Stimulated activated memory B cell treated with anti-CD40 and anti-IgM and Interleukin-4, amounts not matched to agents 10 μg/mL and 1 μg/mL and 100 μg/mL, for 72 hours (primary cell): ENCODE results near the gene PBX3.

Source experiments
- ATAC-seq: fragments of 150-1000 bp; cut with Tn5 transposase; 2 replicates; pipeline ENCODE4 v1.10.0; 2021
- H3K27ac Mint-ChIP-seq: one replicate; pipeline ENCODE4 v1.8.0; 2022; ENCODE audit warnings: mild to moderate bottlenecking, mixed read lengths
- H3K27me3 Mint-ChIP-seq: one replicate; pipeline ENCODE4 v1.8.0; 2022; ENCODE audit warnings: mixed read lengths
- H3K36me3 Mint-ChIP-seq: one replicate; pipeline ENCODE4 v1.8.0; 2022; ENCODE audit warnings: mixed read lengths
- H3K4me1 Mint-ChIP-seq: one replicate; pipeline ENCODE4 v1.8.0; 2022; ENCODE audit warnings: mixed read lengths
- H3K4me3 Mint-ChIP-seq: one replicate; pipeline ENCODE4 v1.8.0; 2022; ENCODE audit warnings: mild to moderate bottlenecking, moderate library complexity, mixed read lengths
- H3K9me3 Mint-ChIP-seq: one replicate; pipeline ENCODE4 v1.8.0; 2022; ENCODE audit warnings: mixed read lengths

PBX3 gene

DNA sequence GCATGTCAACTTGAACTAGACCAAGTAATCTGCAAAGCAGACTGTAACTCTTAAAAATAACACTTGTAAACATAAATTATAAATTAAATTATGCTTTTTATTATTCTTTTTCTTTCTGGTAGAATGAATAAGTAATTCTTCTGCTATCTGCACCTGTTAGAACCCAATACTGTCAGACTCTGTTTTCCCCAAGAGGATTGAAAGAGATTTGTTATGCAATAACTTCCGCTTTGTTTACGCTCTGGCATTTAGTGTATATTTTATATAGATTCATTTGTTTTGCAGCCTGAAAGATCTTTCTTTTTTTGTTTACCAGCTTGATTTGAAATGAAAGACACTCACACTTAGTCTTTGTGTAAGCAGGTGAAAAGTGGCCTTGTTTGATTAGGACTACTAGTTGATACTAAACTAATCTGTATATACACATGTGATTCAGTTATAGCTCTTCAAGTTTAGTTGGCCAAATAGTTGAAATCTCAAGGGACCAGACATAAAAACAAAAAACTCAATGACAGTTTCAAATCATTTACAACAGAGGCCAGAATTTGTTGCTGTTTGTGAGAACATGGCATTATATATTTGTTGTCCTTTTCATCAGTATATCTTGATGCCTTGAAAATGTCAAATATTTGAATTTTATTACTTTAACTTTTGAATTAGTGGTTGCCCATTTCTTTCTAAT lies 155.8 kb downstream of the PBX3 start:
- no peak for ATAC-seq
- H3K27me3 Mint-ChIP-seq = no peaks in the 10 kb centered on the region
- no peak overlapping the region for H3K4me3 Mint-ChIP-seq
- H3K4me1 Mint-ChIP-seq = peaks cover 14% of the 10 kb centered on the region
- H3K27ac Mint-ChIP-seq = no peak overlapping the region
- H3K9me3 Mint-ChIP-seq = no peaks in the 10 kb centered on the region
- H3K36me3 Mint-ChIP-seq = no peaks in the 10 kb centered on the region

DNA sequence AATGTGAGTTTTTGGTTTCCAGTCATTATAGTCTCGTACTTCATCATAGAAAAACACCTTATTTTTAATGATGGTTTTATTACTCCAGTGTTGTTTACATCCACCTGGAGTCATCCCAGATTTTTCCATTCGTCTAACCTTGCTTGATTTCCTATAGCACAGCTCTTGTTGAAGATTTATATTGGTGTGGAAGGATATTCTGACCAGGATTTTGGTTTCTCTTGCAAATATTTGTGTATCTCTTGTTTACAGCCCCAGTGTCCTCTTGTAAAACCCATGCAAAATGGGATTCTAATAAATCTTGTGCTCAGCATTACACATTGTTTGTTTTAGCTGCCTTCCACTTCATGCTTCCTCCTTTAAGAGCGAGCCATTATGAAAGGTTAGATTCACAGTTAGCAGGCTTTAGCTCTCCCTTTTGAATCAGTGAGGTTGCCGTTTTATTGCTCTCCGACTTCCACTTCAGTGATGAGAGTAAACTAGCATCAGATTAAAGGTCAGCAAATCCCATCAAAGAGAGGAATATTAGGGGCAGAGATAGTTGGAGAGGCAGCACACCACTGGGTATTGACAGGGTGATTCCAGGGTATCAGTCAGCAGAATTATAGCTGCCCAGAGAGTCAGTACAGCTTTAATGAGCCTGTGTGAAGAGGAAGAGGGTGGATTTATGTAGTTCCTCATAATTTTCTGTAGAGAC lies 157.1 kb downstream of the PBX3 start:
- Mint-ChIP-seq H3K27me3 (no peaks in the 10 kb centered on the region), H3K27ac (no peak overlapping the region), H3K4me1 (peaks cover 18% of the 10 kb centered on the region), H3K4me3 (no peak overlapping the region), H3K9me3 (no peaks in the 10 kb centered on the region), H3K36me3 (no peaks in the 10 kb centered on the region)
- no peak for ATAC-seq

DNA sequence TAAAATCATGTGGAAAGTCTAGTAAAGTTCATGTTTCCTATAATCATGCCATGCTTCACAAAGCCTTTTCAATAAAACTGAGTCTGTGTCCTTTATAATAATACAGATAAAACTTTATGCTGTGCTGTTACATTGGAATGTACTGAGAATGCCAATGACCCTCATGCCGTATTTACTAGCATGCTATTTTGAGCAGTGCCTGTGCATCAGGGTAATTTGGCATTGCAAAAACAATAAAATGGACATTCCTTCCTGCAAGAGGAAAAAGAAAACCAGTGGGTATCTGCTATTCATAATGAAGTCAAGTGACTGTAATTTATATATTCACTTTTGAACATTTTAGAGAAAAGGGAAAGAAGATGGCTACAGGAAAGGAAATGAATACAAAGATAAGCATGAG lies 159.0 kb downstream of the PBX3 start:
- Mint-ChIP-seq H3K27me3 (no peaks in the 10 kb centered on the region), H3K36me3 (no peaks in the 10 kb centered on the region), H3K9me3 (no peaks in the 10 kb centered on the region), H3K4me1 (peaks cover 18% of the 10 kb centered on the region), H3K27ac (no peak overlapping the region), H3K4me3 (no peak overlapping the region)
- no peak for ATAC-seq

DNA sequence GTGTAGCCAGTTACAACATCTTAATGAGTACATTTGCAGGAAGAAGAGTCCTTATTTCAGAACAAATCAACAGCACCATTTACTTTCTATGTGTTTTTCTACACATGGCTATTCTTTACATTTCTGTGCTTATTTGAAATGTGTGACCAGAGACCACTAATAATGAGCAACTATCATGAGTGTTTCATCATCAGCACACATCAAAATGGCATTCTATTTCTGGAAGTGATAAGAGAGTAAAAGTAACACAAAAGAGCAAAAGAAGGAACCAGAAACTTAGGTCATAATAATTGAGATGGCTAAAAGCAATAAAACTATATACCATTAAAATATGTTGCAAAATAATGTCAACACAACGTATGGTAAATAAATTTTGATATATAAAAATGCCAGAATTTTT lies 159.7 kb downstream of the PBX3 start:
- Mint-ChIP-seq H3K4me3 (no peak overlapping the region), H3K27ac (no peak overlapping the region), H3K36me3 (no peaks in the 10 kb centered on the region), H3K4me1 (peaks cover 18% of the 10 kb centered on the region), H3K9me3 (no peaks in the 10 kb centered on the region), H3K27me3 (no peaks in the 10 kb centered on the region)
- no peak for ATAC-seq

DNA sequence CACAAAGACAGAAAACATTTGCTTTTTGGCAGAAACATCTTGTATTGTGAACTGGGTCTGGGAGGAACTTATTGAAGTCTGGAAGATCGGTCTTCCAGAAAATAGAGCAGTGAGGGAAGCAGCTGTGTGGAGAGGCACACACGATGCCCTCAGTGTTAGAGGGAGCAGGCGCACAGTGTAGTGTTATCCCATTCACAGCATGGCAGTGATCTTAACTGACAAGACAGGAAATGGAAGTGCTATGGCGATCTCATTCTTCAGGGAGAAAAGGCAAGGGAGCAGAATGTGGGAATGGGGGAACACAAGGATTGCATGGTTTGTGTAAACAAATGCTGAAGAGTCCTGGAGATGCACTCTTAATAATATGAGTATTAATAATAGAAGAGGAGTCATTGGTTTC lies 161.0 kb downstream of the PBX3 start:
- Mint-ChIP-seq H3K27ac (no peak overlapping the region), H3K4me3 (no peak overlapping the region), H3K9me3 (no peaks in the 10 kb centered on the region), H3K27me3 (no peaks in the 10 kb centered on the region), H3K4me1 (peaks cover 18% of the 10 kb centered on the region), H3K36me3 (no peaks in the 10 kb centered on the region)
- ATAC-seq = no peak

DNA sequence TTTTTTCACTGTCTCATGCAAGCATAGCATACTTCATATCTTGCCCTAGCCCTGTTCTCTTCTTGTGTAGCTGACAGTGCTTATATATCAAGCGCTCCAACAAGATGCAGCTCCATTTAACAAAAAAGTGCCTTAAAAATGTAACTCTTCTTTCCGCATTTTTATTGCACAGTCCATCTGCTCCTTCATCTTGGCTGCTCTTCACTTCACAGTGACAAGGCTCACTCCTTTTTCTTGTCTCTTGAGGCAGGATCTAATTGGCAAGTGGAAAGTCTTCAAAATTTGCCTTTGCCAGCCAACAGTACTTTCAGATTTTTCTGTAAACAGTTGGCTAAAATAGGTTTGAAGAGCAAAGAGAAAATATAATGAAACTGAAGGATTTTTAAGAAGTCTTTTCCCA lies 161.8 kb downstream of the PBX3 start:
- H3K9me3 Mint-ChIP-seq = no peaks in the 10 kb centered on the region
- no peak overlapping the region for H3K4me3 Mint-ChIP-seq
- no peak for ATAC-seq
- H3K27me3 Mint-ChIP-seq = no peaks in the 10 kb centered on the region
- H3K36me3 Mint-ChIP-seq = no peaks in the 10 kb centered on the region
- H3K27ac Mint-ChIP-seq = no peak overlapping the region
- peaks cover 18% of the 10 kb centered on the region for H3K4me1 Mint-ChIP-seq

DNA sequence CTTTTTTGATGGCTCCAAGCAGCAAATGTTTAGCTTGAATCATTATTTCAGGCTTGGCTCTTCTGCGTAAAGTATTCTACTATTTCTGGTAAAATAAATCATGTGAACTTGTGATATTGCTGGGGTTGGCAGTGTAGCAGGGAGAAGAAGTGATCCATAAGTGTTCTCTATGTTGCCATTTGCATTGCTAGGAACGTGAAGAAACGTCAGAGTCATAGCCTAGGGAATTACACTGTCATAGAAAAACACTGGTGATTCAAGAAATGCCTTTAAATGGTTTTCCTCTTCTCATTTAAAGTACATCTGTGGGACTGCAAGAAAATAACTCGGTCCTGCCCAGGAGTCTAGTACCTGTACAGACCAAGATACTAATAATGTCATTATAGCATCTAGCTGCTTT lies 162.3 kb downstream of the PBX3 start:
- H3K4me3 Mint-ChIP-seq = no peak overlapping the region
- ATAC-seq = no peak
- H3K4me1 Mint-ChIP-seq = peaks cover 13% of the 10 kb centered on the region
- no peaks in the 10 kb centered on the region for H3K36me3 Mint-ChIP-seq
- no peaks in the 10 kb centered on the region for H3K9me3 Mint-ChIP-seq
- no peaks in the 10 kb centered on the region for H3K27me3 Mint-ChIP-seq
- no peak overlapping the region for H3K27ac Mint-ChIP-seq

DNA sequence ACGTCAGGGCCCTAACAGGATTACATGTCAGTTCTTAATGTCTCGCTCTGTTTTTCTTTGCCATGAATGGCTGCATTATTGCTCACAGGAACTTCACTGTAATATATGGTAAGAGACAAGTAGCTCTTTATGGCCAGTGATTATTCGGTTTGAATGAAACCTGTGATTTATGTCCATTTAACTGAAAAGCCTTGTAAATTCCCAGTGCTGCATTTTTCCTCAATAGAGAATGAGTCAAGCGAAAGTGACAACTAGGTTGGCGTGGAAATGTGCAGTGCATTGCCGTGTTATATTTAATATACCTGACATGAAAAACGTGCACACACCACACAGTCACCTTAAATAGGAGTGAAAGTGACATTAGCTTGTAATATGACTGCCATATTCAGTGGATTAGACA lies 163.1 kb downstream of the PBX3 start:
- peaks cover 11% of the 10 kb centered on the region for H3K4me1 Mint-ChIP-seq
- H3K4me3 Mint-ChIP-seq = no peak overlapping the region
- no peaks in the 10 kb centered on the region for H3K27me3 Mint-ChIP-seq
- no peak for ATAC-seq
- H3K9me3 Mint-ChIP-seq = no peaks in the 10 kb centered on the region
- H3K36me3 Mint-ChIP-seq = no peaks in the 10 kb centered on the region
- H3K27ac Mint-ChIP-seq = no peak overlapping the region

DNA sequence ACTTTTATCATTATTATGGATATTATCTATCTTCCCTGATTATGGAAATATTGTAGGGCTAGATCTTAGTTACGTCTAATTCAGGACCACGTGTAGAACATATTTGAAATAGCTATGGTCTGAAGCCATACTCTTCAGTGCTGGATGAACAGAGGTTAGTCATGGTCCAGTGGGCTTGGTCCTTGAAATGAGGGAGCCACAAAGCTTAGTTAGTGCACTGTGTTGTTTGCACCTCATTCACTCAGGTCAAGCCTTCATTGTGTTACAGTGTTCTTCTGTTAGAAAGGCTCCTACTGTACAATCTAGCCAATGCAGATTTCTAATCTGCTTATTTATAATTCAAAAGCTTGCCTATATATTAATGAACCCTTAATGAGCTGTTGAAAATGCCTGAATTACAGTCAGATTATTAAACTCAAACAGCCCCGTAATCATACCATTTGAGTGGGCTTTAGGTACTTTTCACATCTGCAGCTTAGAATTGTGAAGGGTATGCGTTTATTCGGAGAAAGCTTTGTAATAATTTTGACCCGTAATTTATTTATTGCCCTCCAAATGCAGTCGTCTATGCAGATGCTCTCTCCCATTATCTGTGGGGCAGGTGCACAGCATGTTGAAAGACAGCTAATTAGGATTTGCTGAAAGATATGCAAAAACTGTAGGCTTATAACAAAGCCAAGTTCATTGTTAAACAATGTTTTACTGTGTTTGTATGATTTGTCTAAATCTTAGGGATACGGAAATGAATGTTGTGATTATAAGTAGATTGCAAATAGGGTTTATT lies 164.9 kb downstream of the PBX3 start:
- Mint-ChIP-seq H3K27ac (no peak overlapping the region), H3K4me3 (no peak overlapping the region), H3K36me3 (peaks cover 14% of the 10 kb centered on the region), H3K9me3 (no peaks in the 10 kb centered on the region), H3K4me1 (peaks cover 6% of the 10 kb centered on the region), H3K27me3 (no peaks in the 10 kb centered on the region)
- ATAC-seq = no peak

DNA sequence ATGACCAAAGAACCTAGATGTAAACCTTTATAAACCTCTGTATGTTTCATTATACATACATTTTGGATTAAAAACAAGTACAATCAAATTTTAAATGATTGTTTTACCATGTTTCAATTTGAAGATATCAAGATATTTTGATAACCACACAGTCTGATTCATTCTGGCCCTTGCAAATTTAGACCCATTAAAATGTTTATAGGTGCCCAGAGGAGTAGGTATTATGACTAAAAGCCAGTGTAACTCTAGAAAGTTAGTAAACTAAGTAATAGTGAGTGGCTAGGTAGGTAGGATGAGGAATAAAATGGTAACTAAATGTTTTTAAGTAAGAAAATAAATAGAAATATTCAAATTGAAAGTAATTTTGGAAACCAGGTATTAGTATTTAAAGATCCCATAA lies 165.5 kb downstream of the PBX3 start:
- no peak for ATAC-seq

DNA sequence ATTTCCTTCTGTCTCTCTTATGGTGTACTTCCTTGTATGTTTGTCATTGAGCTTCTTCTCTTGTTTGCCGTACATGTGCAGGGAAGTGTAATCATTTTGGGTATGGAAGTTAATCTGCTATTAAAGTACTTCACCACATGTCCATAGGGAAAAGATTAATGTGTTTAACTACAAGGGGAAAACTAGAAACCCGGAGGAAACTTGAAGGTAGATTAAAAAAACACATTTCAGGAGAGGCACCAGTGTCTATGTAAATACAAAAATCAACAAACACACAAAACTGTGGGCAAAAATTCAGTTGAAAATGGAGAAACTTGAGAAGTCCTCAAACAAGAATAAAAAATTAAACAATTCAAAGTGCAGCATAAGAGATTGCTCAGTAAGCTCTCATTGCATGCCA lies 166.4 kb downstream of the PBX3 start:
- H3K4me3 Mint-ChIP-seq = no peak overlapping the region
- no peak for ATAC-seq
- H3K27me3 Mint-ChIP-seq = no peaks in the 10 kb centered on the region
- H3K4me1 Mint-ChIP-seq = no peaks in the 10 kb centered on the region
- H3K27ac Mint-ChIP-seq = no peak overlapping the region
- peaks cover 21% of the 10 kb centered on the region for H3K36me3 Mint-ChIP-seq
- H3K9me3 Mint-ChIP-seq = no peaks in the 10 kb centered on the region

More for the DNA sequence above, 165.5 kb downstream of the PBX3 start:
- H3K9me3 Mint-ChIP-seq = no peaks in the 10 kb centered on the region
- H3K36me3 Mint-ChIP-seq = peaks cover 20% of the 10 kb centered on the region
- H3K4me3 Mint-ChIP-seq = no peak overlapping the region
- peaks cover 6% of the 10 kb centered on the region for H3K4me1 Mint-ChIP-seq
- H3K27me3 Mint-ChIP-seq = no peaks in the 10 kb centered on the region
- no peak overlapping the region for H3K27ac Mint-ChIP-seq

DNA sequence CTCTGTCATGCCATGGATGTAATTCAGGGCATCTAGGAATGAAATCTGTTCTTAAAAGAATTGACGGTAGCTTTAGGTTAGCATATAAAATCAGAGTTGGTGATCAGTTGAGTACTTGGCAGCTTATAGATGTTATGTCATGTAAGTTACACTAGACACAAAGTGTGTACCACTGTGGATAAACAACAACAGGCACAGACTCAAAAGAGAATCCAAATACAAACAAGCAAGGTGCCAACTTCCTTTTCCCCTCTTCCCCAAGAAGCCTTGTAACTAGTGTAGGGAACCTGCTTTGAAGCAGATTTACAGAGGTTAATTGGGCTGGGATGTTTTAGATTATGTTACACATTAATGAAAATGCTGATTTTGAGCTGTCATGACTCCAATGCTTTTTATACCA lies 167.2 kb downstream of the PBX3 start:
- Mint-ChIP-seq H3K4me1 (no peaks in the 10 kb centered on the region), H3K9me3 (no peaks in the 10 kb centered on the region), H3K36me3 (peaks cover 26% of the 10 kb centered on the region), H3K27ac (no peak overlapping the region), H3K4me3 (no peak overlapping the region), H3K27me3 (no peaks in the 10 kb centered on the region)
- no peak for ATAC-seq

DNA sequence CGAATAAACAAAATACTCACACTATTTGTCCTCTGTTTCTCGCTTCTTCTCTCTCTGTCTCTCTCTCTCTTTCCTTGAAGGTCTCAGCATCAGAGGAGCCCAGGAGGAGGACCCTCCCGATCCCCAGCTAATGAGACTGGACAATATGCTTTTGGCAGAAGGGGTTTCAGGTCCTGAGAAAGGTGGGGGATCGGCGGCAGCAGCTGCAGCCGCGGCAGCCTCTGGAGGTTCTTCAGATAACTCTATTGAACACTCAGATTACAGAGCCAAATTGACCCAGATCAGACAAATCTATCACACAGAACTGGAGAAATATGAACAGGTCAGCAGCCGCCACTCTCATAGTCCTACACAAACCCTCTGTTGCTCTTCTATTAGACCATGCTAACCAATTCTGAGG lies 168.4 kb downstream of the PBX3 start:
- Mint-ChIP-seq H3K36me3 (peaks cover 26% of the 10 kb centered on the region), H3K27me3 (no peaks in the 10 kb centered on the region), H3K9me3 (no peaks in the 10 kb centered on the region), H3K4me3 (no peak overlapping the region), H3K4me1 (no peaks in the 10 kb centered on the region), H3K27ac (no peak overlapping the region)
- ATAC-seq = no peak

DNA sequence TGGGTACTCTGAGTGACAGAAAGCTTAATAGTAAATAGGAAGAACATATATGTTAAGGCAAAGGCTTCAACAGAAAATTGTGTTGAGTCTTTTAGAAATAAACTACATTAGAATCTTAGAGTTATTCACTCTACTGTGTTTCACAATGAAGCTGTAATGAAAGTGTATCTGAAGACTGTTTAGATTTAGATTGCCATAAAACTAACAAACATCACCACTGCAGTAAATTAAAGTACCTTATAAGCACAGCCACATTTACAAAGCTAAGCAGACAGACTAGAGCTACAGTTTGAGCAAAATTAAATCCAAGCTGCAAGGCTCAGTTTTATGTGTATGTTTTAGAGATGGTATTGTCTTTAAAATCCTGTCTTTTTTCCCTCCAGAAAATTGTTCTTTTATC lies 172.4 kb downstream of the PBX3 start:
- ATAC-seq = no peak
- H3K4me1 Mint-ChIP-seq = no peaks in the 10 kb centered on the region
- H3K4me3 Mint-ChIP-seq = no peak overlapping the region
- no peaks in the 10 kb centered on the region for H3K9me3 Mint-ChIP-seq
- H3K27ac Mint-ChIP-seq = no peak overlapping the region
- H3K36me3 Mint-ChIP-seq = peaks cover 26% of the 10 kb centered on the region
- no peaks in the 10 kb centered on the region for H3K27me3 Mint-ChIP-seq

DNA sequence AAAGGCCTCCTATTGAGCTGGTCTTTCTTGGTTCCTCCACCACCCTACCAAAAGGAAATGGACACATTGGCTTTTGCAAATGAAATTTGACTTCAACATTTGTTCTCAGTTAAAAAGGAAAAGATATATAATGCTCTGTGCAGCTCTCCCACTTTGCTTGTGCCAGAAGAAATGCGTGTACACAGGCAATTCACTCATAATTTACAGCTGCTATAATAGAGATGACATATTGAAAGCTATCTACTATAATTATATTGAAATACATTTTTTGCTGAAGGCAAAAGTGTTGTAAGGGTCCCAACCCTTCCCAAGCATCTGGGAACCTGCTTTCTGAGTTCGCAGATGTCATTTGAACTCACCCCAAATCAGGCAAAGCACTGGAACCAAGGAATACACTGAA lies 173.2 kb downstream of the PBX3 start:
- Mint-ChIP-seq H3K9me3 (no peaks in the 10 kb centered on the region), H3K36me3 (peaks cover 25% of the 10 kb centered on the region), H3K4me1 (no peaks in the 10 kb centered on the region), H3K27me3 (no peaks in the 10 kb centered on the region), H3K27ac (no peak overlapping the region), H3K4me3 (no peak overlapping the region)
- no peak for ATAC-seq

DNA sequence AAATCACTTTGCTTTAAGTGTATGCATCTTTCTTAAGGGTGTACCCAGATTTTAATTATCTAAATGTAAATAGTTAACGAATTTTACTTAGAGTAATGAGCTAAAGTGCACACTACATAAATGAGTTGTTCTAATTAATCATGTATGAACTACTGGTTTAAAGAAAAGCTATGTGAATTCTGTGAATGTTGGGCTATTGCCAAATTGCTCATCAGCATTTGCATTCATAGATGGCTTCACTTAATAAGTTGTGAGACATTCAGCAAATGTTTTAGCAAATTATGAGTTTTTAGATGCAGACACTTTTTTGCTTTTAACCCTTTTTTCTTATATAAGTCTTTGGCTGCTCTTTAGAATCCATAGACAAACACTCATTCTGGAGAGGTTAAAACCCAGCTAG lies 175.7 kb downstream of the PBX3 start:
- H3K4me3 Mint-ChIP-seq = no peak overlapping the region
- ATAC-seq = no peak
- no peaks in the 10 kb centered on the region for H3K4me1 Mint-ChIP-seq
- no peaks in the 10 kb centered on the region for H3K9me3 Mint-ChIP-seq
- H3K27ac Mint-ChIP-seq = no peak overlapping the region
- peaks cover 13% of the 10 kb centered on the region for H3K36me3 Mint-ChIP-seq
- H3K27me3 Mint-ChIP-seq = no peaks in the 10 kb centered on the region
